CD4-positive, alpha-beta T cell treated with Interferon gamma for 1 hour (primary cell): ENCODE data around the gene PPP1R7.
"Not testable (repeated sequence)": the region's sequence is repeated elsewhere in the genome, so short reads cannot be mapped to it uniquely, and the experiment has no call there.

Experiments
- DNase-seq: peaks from one replicate; pipeline ENCODE4 v3.0.0-alpha.2; 2020

The PPP1R7 gene

GRCh38 chr2:241177526-241178334 is 27.5 kb downstream of the PPP1R7 start:
- no peak for DNase-seq

GRCh38 chr2:241178961-241179360 is 28.7 kb downstream of the PPP1R7 start:
- no peak for DNase-seq

GRCh38 chr2:241179899-241180298 is 29.6 kb downstream of the PPP1R7 start:
- no peak for DNase-seq

GRCh38 chr2:241180495-241180894 is 30.2 kb downstream of the PPP1R7 start:
- DNase-seq = no peak

DNA sequence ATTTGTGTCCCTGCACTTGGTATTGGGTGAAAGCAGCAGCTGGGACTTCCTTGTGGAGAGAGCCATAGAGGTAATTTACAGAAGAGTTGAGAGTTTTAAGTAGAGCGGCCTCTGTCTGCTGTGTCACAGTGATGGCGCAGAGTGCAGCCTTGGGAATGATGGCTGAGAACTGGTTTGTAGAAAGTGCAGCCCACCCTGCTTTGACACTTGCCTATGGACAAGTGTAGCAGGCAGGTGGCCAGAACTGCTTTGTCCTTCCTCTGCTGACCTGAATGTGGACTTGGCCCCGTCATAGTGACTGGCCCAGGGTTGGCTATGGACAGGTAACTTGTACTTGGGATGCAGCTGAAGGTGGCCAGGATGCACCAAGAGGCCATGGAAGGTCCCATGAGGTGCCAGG is 31.9 kb downstream of the PPP1R7 start:
- no peak for DNase-seq

DNA sequence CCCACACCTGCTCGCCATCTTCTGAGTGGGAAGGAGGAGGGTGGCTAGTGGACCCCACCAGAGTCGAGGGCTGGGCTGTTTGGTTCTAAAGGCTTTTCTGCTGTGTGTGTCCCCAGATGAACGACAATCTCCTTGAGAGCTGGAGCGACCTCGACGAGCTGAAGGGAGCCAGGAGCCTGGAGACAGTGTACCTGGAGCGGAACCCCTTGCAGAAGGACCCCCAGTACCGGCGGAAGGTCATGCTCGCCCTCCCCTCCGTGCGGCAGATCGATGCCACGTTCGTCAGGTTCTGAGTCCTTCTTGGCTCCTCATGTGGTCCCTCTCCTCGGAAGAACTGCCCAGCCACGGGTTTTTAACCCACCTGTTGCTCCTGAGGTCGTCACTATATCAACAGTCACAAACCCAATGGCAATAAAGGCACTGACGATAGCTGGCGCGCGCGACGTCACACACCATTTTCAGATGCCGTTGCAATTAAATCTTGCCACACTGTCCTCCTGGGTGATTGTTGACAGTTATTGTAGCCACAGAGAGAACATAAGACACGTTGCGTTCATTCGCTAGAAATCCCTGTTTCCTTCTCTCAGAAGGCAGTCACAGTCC is 32.4 kb downstream of the PPP1R7 start:
- DNase-seq = no peak

GRCh38 chr2:241183221-241183620 is 33.0 kb downstream of the PPP1R7 start:
- no peak for DNase-seq

DNA sequence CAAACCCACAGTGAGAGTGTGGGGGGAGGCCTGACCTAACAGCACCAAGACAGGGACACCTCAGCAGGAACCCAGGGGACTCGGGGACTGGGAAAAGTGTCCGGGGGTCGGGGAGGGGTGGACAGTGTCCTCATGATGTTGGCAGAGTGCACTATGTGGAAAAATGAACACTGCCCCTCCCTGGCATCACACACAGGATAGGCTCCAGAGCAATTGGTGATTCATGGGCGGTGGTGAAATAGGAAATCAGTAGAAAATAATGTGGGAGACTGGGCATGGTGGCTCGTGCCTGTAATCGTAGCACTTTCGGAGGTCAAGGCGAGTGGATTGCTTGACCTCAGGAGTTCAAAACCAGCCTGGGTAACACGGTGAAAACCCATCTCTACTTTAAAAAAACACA is 34.6 kb downstream of the PPP1R7 start:
- DNase-seq = no peak

GRCh38 chr2:241185961-241186360 is 35.7 kb downstream of the PPP1R7 start:
- no peak for DNase-seq

DNA sequence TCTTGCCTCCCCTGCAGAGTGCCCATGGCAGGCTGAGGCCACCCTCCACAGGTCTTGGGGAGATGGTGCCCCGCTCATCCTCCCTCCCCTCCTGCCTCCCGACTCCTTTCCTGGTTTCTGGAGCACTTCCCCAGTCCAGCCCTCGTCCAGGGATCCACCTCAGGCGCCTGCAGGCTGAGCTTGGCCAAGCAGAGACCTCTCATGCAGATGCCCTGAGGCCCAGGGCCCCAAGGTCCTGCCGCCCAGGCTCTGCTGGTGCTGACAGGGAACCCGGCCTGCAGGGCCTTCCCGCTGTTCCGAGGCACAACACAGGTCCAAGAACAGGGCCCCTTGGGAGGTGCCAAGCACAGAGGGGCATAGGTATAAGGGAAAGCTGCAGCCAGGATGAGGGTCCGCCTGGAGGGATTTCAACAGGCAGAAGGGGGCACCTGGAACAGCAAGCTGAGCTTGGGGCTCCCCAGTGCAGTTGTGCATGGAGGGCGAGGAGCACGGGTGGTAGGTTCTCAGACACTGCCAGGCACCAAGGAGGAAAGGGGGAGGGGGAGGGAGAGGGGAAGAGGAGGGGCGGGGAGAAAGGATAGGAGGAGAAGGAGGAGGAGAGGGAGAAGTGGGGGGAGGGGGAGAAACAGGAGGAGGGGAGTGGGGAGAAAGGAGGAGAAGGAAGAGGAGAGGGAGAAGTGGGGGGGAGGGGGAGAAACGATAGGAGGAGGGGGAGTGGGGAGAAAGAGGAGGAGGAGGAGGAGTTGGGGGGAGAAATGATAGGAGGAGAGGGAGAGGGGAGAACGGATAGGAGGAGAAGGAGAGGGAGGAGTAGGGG is 37.0 kb downstream of the PPP1R7 start:
- DNase-seq = no peak

DNA sequence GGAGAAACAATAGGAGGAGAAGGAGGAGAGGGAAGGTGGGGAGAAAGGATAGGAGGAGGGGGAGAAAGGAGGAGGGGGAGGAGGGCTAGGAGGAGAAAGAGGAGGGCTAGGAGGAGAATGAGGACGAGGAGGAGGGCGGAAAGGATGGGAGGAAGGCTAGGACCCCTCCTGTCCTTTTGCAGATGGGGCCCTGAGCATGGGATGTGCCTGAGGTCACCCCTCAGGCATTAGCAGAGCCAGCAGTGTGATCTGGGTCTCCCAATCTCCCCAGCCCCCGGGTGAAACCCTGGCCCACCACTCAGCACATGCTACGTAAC is 37.6 kb downstream of the PPP1R7 start:
- DNase-seq = no peak

GRCh38 chr2:241188361-241189092 is 38.3 kb downstream of the PPP1R7 start, which contains the start of gene ANO7:
Gene ANO7, plus strand, starts transcription at chr2:241188677. Its CDS starts 1,387 bp downstream, at chr2:241190064.
- no peak for DNase-seq

- DNase-seq = no peak
Measured at GRCh38 chr2:241189093-241189855, 39.0 kb downstream of the PPP1R7 start.

- no peak for DNase-seq
Measured at GRCh38 chr2:241189856-241190201, 39.6 kb downstream of the PPP1R7 start.

DNA sequence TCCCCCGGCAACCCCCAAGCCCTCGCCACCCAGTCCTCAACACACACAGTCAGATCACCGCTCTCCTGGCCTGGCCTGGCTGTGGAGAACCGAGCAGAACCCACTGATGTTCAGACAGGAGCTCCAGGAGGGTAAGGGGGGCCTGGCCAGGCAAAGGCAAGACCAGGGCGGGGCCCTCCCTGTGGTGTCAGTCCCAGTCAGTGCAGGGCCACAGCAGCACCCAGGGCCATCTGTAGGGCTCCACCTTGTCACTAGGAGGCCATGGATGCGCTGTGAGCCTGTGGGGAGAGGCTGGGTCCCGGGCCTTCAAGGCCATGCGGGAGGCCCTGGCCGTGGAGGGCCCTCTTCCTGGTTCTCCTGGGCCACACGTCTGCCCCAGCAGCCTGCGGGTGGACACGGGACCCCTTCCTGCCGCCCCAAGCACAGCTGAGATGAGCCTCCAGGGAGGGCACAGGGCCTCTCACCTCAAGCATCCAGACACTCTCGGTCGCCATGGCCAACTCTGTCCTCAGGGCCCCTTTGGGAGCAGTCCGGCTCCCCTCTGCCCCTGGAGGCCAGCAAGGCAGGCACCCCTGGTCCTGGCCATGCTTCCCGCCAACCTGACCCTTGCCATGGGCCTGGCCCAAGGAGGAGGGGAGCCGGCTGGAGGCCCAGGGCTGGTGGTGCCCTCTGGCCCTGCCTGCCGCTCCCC is 40.2 kb downstream of the PPP1R7 start:
- DNase-seq = no peak

DNA sequence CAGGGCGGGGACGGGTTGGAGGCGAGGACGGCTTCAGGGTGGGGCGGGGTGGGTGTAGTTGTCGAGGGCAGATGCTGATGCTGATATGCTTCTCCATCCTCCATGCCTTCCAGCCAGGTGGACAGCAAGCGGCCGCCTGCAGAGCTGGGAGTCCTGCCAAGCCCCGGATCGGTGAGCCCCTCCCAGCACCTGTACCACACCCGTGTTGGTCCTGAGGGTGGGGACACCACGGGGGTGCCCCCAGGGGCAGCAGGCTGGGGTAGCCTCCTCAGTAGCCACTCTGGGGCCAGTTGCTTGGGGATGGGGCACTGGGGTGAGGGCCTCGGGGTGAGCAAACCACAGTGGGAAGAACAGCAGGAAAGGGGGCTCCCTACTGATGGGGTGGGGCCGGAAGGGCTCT is 40.8 kb downstream of the PPP1R7 start:
- DNase-seq = no peak

- no peak for DNase-seq
Measured at GRCh38 chr2:241193271-241193670, 43.0 kb downstream of the PPP1R7 start.

- DNase-seq = no peak
Measured at GRCh38 chr2:241194811-241195210, 44.5 kb downstream of the PPP1R7 start.

DNA sequence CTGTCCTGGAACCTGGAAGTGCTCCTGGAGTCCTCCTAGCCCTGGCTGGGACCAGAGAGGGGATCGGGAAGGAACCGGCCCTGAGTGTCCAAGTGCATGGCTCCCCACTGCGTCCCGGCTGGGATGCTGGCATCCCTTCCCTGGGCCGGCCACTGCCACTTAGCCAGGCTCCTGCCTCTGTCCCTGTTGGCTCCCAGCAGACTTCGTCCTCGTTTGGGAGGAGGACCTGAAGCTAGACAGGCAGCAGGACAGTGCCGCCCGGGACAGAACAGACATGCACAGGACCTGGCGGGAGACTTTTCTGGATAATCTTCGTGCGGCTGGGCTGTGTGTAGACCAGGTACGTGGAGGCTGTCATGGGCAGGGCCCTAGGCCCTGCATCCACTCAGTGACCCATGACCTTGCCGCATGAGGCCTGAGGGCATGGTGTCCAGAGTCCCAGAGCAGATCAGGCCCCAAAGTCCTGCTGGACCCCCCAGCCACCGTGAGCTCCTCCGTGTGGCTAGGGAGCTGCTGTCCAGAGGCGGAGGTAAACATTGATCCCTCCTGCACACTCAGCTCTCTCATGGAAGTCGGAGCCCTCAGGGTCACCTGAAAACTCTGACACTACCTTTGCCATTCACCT is 45.4 kb downstream of the PPP1R7 start:
- DNase-seq = no peak

- DNase-seq = not testable (repeated sequence)
Measured at GRCh38 chr2:241197246-241197645, 47.0 kb downstream of the PPP1R7 start.

DNA sequence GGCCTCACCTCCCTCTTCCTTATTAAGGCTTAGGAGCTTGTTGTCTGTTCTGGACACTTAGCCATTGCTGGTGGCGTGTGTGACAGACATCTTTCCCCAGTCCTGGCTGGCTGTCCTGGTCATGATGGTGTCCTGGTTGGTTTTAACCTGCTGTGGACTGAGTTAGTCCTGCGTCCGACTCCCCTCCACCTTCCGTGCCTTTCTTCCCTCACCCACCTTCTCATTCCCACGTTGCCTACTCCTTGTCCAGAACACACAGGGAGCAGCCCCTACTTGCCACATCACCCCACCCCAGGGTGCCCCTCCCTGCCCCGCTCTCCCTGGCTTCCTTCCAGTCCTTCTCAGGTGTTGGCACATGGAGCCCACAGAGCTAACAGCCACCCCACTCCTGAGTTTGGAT is 47.7 kb downstream of the PPP1R7 start:
- DNase-seq = no peak
